NOMO-1 treated with dmso at 0.1 percent for 144 hours (cell line): ENCODE results near the gene MYO18B.

Experiments
- DNase-seq: peaks from one replicate; lab custom pipeline; 2025; ENCODE audit not compliant: unreplicated experiment; lab: John Stamatoyannopoulos, UW

MYO18B gene

GRCh38 chr22:26031641-26032040, 289.7 kb downstream of the MYO18B start:
- no peak for DNase-seq

GRCh38 chr22:26033071-26033470, 291.1 kb downstream of the MYO18B start:
- no peak for DNase-seq

GRCh38 chr22:26033586-26033985, 291.6 kb downstream of the MYO18B start:
- DNase-seq = no peak

- DNase-seq = no peak
Observed at GRCh38 chr22:26035523-26035922, 293.5 kb downstream of the MYO18B start.

GRCh38 chr22:26038365-26038764, 296.4 kb downstream of the MYO18B start:
- no peak for DNase-seq

GRCh38 chr22:26041931-26042330, 299.9 kb downstream of the MYO18B start:
- DNase-seq = no peak

- no peak for DNase-seq
Observed at GRCh38 chr22:26043031-26043430, 301.0 kb downstream of the MYO18B start.

- DNase-seq = no peak
Observed at GRCh38 chr22:26045051-26045450, 303.1 kb downstream of the MYO18B start.

- DNase-seq = no peak
Observed at GRCh38 chr22:26045860-26046259, 303.9 kb downstream of the MYO18B start.

- no peak for DNase-seq
Observed at GRCh38 chr22:26047516-26047915, 305.5 kb downstream of the MYO18B start.

GRCh38 chr22:26047920-26048319, 305.9 kb downstream of the MYO18B start:
- DNase-seq = no peak

- no peak for DNase-seq
Observed at GRCh38 chr22:26050079-26050478, 308.1 kb downstream of the MYO18B start.

- no peak for DNase-seq
Observed at GRCh38 chr22:26053737-26054316, 311.8 kb downstream of the MYO18B start.

GRCh38 chr22:26054841-26055605, 313.0 kb downstream of the MYO18B start:
- DNase-seq = no peak

- no peak for DNase-seq
Observed at GRCh38 chr22:26055693-26056092, 313.7 kb downstream of the MYO18B start.

GRCh38 chr22:26056455-26057200, 314.6 kb downstream of the MYO18B start:
- no peak for DNase-seq

GRCh38 chr22:26057731-26058130, 315.7 kb downstream of the MYO18B start:
- DNase-seq = no peak

- no peak for DNase-seq
Observed at GRCh38 chr22:26064048-26064447, 322.1 kb downstream of the MYO18B start.

GRCh38 chr22:26065847-26066246, 323.9 kb downstream of the MYO18B start:
- no peak for DNase-seq

GRCh38 chr22:26066534-26066933, 324.5 kb downstream of the MYO18B start:
- DNase-seq = no peak

- DNase-seq = no peak
Observed at GRCh38 chr22:26068571-26068970, 326.6 kb downstream of the MYO18B start.

- DNase-seq = no peak
Observed at GRCh38 chr22:26072621-26073020, 330.6 kb downstream of the MYO18B start.
